ENCODE measurements around the gene RIOX2.

- TF ChIP-seq CTCF (IDR thresholded peaks at IDR 0.05), result no peak
- TF ChIP-seq POLR2A (IDR thresholded peaks at IDR 0.05), result no peak
Measured at GRCh38 chr3:97967966-97968365, 4.3 kb downstream of the RIOX2 start.
